GM23338 (cell line): Measurements from ENCODE around the gene CHIA. TPM values are rescaled to one million over a fixed set of nuclear protein-coding genes. Genes with fewer than 3 reads are reported as not detected.

Source experiments
- ATAC-seq: fragments of 200-7000 bp; cut with Tn5 transposase; 3 replicates; pipeline ENCODE4 v1.9.1; 2020
- DNase-seq: peaks from one replicate; pipeline ENCODE4 v3.0.0-alpha.2; 2015; ENCODE audit warnings: low spot score
- H2AFZ ChIP-seq: fragments of 200-600 bp; sonication (generic); 2 replicates; pipeline ENCODE4 v1.8.0; 2016; ENCODE audit warnings: antibody characterized with exemption, mild to moderate bottlenecking, moderate library complexity
- H3F3A ChIP-seq: fragments of 200-600 bp; sonication (generic); replicated peaks from 2 replicates; pipeline ENCODE4 v1.8.0; 2017; ENCODE audit warnings: antibody characterized with exemption, mixed run types, low read depth
- H3K27ac ChIP-seq: fragments of 200-600 bp; sonication (generic); 2 replicates; pipeline ENCODE4 v1.6.1; 2016; ENCODE audit warnings: low read depth
- H3K27me3 ChIP-seq: fragments of 200-600 bp; sonication (generic); 2 replicates; pipeline ENCODE4 v1.8.0; 2016; ENCODE audit warnings: mild to moderate bottlenecking, mixed run types, moderate library complexity; ENCODE audit not compliant: insufficient read depth
- H3K36me3 ChIP-seq: fragments of 200-600 bp; sonication (generic); 2 replicates; pipeline ENCODE4 v1.8.0; 2016; ENCODE audit warnings: mild to moderate bottlenecking; ENCODE audit not compliant: insufficient read depth
- H3K4me1 ChIP-seq: fragments of 200-600 bp; sonication (generic); 2 replicates; pipeline ENCODE4 v1.8.0; 2016; ENCODE audit warnings: mild to moderate bottlenecking, moderate library complexity; ENCODE audit not compliant: insufficient read depth
- H3K4me2 ChIP-seq: fragments of 200-600 bp; sonication (generic); 2 replicates; pipeline ENCODE4 v1.7.1; 2017; ENCODE audit warnings: mixed run types
- H3K4me3 ChIP-seq: fragments of 200-600 bp; sonication (generic); 2 replicates; pipeline ENCODE4 v1.6.1; 2016; ENCODE audit warnings: mixed run types
- H3K79me2 ChIP-seq: fragments of 200-600 bp; sonication (generic); replicated peaks from 2 replicates; pipeline ENCODE4 v1.8.0; 2017; ENCODE audit warnings: mild to moderate bottlenecking; ENCODE audit not compliant: insufficient read depth
- H3K9me2 ChIP-seq: fragments of 200-600 bp; sonication (generic); 2 replicates; pipeline ENCODE4 v1.8.0; 2017; ENCODE audit not compliant: insufficient read depth
- H4K20me1 ChIP-seq: fragments of 200-600 bp; sonication (generic); replicated peaks from 2 replicates; pipeline ENCODE4 v1.8.0; 2017; ENCODE audit warnings: mild to moderate bottlenecking; ENCODE audit not compliant: insufficient read depth
- H3K27ac Mint-ChIP-seq: 2 replicates; pipeline ENCODE4 v1.8.0; 2020; ENCODE audit warnings: inconsistent platforms, mild to moderate bottlenecking, moderate library complexity, mixed read lengths
- H3K27me3 Mint-ChIP-seq: 3 replicates; pipeline ENCODE4 v1.8.0; 2022; ENCODE audit warnings: low read depth, mild to moderate bottlenecking, moderate library complexity, mixed read lengths, inconsistent platforms; ENCODE audit not compliant: insufficient read depth, poor library complexity
- H3K36me3 Mint-ChIP-seq: 3 replicates; pipeline ENCODE4 v1.8.0; 2021; ENCODE audit warnings: low read depth, mild to moderate bottlenecking, inconsistent platforms, moderate library complexity, mixed read lengths
- H3K4me1 Mint-ChIP-seq: 3 replicates; pipeline ENCODE4 v1.8.0; 2020; ENCODE audit warnings: mild to moderate bottlenecking, inconsistent platforms, mixed read lengths
- H3K4me3 Mint-ChIP-seq: 3 replicates; pipeline ENCODE4 v1.8.0; 2021; ENCODE audit warnings: moderate library complexity, mild to moderate bottlenecking, inconsistent platforms, mixed read lengths
- H3K9me3 Mint-ChIP-seq: 3 replicates; pipeline ENCODE4 v1.8.0; 2020; ENCODE audit warnings: moderate library complexity, mild to moderate bottlenecking, inconsistent platforms, mixed read lengths
- CREB1 ChIP-seq: fragments of 250-450 bp; sonication (Bioruptor Pico); IDR thresholded peaks from 2 replicates; pipeline ENCODE4 v1.5.0; 2020; ENCODE audit warnings: low read depth, mild to moderate bottlenecking, moderate library complexity
- CTCF ChIP-seq, 2 experiments: fragments of 200-600 bp in 1 of 2; sonication (generic) in 1 of 2; conservative IDR thresholded peaks; 2 replicates each; pipeline versions ENCODE4 v1.5.1 to v1.6.1; 2016 to 2017; ENCODE audit warnings: antibody characterized with exemption in 2 of 2, low read depth in 2 of 2, mild to moderate bottlenecking in 2 of 2, moderate library complexity in 1 of 2
- ETS1 ChIP-seq: IDR thresholded peaks from 2 replicates; pipeline ENCODE4 v1.6.1; 2016; ENCODE audit warnings: antibody characterized with exemption
- EZH2 ChIP-seq: fragments of 200-600 bp; sonication (generic); IDR thresholded peaks from one replicate; pipeline ENCODE4 v1.8.0; 2017; ENCODE audit warnings: antibody characterized with exemption, mild to moderate bottlenecking, low read depth; ENCODE audit not compliant: unreplicated experiment
- EZH2phosphoT487 ChIP-seq: fragments of 200-600 bp; sonication (generic); IDR thresholded peaks from one replicate; pipeline ENCODE4 v1.8.1; 2018; ENCODE audit warnings: antibody characterized with exemption; ENCODE audit not compliant: unreplicated experiment
- JUNB ChIP-seq: IDR thresholded peaks from one replicate; pipeline ENCODE4 v1.6.1; 2016; ENCODE audit warnings: antibody characterized with exemption; ENCODE audit not compliant: unreplicated experiment
- NANOG ChIP-seq: IDR thresholded peaks from 2 replicates; pipeline ENCODE4 v1.6.1; 2016; ENCODE audit warnings: antibody characterized with exemption, borderline replicate concordance
- POLR2AphosphoS5 ChIP-seq: IDR thresholded peaks from 2 replicates; pipeline ENCODE4 v1.6.1; 2016; ENCODE audit warnings: antibody characterized with exemption, low read depth
- STAT1 ChIP-seq: IDR thresholded peaks from one replicate; pipeline ENCODE4 v1.6.1; 2016; ENCODE audit warnings: antibody characterized with exemption; ENCODE audit not compliant: unreplicated experiment
- ZNF114 ChIP-seq: fragments of 250-450 bp; sonication (Bioruptor Pico); IDR thresholded peaks from 2 replicates; pipeline ENCODE4 v1.5.0; 2020; ENCODE audit warnings: mild to moderate bottlenecking, moderate library complexity
- ZNF331 ChIP-seq: fragments of 250-450 bp; sonication (Bioruptor Pico); IDR thresholded peaks from 2 replicates; pipeline ENCODE4 v1.5.0; 2020; ENCODE audit warnings: low read depth, mild to moderate bottlenecking, moderate library complexity
- polyA plus RNA-seq: library from polyadenylated mRNA; unstranded; fragments of >200 nt; fragmentation: Nextera tagmentation; extraction: Ambion mirVana; gene quantifications from 2 replicates; pipeline ENCODE4 v1.2.1, GENCODE V29; 2016
- total RNA-seq: library from RNA; depleted of rRNA; stranded (reverse); fragments of >200 nt; shearing (Covaris generic); gene quantifications from 2 replicates; pipeline ENCODE4 v1.2.3, GENCODE V29; 2014
- TF ChIP-seq, protein P1 (sequence below): fragments of 250-450 bp; sonication (Bioruptor Pico); IDR thresholded peaks from 2 replicates; pipeline ENCODE4 v1.5.0; 2020; ENCODE audit warnings: mild to moderate bottlenecking, moderate library complexity
- TF ChIP-seq, protein P2 (sequence below): IDR thresholded peaks from one replicate; pipeline ENCODE4 v1.6.1; 2018; ENCODE audit warnings: antibody characterized with exemption; ENCODE audit not compliant: unreplicated experiment

CHIA gene
- total and polyA plus RNA-seq, 2 experiments from 2014 or later = not detected

DNA sequence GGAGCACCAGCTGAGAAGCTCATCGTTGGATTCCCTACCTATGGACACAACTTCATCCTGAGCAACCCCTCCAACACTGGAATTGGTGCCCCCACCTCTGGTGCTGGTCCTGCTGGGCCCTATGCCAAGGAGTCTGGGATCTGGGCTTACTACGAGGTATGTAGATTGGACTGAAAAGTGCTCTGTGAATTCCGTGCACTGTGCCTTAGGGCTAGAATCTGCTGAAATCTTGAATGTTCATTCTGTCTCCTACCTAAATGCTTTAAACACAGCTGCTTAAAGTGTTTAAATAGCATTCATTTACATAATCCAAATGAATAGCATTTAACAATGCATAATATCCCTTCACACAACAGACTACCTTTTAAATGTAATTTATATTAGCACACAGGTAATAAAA is 27.9 kb downstream of the CHIA start:
- Histone ChIP-seq H2AFZ (no peak overlapping the region), H4K20me1 (no peaks in the 10 kb centered on the region), H3K4me1 (no peaks in the 10 kb centered on the region), H3K36me3 (no peaks in the 10 kb centered on the region), H3K9me2 (peaks cover 14% of the 10 kb centered on the region; the same call in 1 of the 2 replicates), H3K4me3 (no peak overlapping the region), H3F3A (no peaks in the 10 kb centered on the region), H3K4me2 (no peak overlapping the region), H3K27me3 (no peaks in the 10 kb centered on the region), H3K79me2 (no peaks in the 10 kb centered on the region), H3K27ac (no peak overlapping the region)
- no peak overlapping the region for H3K4me3 Mint-ChIP-seq
- H3K4me1 Mint-ChIP-seq = peaks cover 2% of the 10 kb centered on the region; the same call in 1 of the 3 replicates
- no peaks in the 10 kb centered on the region for H3K36me3 Mint-ChIP-seq
- H3K27ac Mint-ChIP-seq = no peak overlapping the region
- no peak for DNase-seq
- ATAC-seq = no peak
- H3K9me3 Mint-ChIP-seq = no peaks in the 10 kb centered on the region
- TF ChIP-seq JUNB (no peak), STAT1 (no peak), CTCF (conservative IDR thresholded peaks at IDR 0.05; ENCODE audit: low read depth in 2 of 2) (no peak), CREB1 (CRISPR knock-in tag) (no peak), ZNF114 (no peak), ETS1 (no peak), EZH2phosphoT487 (no peak), EZH2 (no peak), ZNF331 (no peak), NANOG (no peak), POLR2AphosphoS5 (no peak)
- TF ChIP-seq, protein P1, sequence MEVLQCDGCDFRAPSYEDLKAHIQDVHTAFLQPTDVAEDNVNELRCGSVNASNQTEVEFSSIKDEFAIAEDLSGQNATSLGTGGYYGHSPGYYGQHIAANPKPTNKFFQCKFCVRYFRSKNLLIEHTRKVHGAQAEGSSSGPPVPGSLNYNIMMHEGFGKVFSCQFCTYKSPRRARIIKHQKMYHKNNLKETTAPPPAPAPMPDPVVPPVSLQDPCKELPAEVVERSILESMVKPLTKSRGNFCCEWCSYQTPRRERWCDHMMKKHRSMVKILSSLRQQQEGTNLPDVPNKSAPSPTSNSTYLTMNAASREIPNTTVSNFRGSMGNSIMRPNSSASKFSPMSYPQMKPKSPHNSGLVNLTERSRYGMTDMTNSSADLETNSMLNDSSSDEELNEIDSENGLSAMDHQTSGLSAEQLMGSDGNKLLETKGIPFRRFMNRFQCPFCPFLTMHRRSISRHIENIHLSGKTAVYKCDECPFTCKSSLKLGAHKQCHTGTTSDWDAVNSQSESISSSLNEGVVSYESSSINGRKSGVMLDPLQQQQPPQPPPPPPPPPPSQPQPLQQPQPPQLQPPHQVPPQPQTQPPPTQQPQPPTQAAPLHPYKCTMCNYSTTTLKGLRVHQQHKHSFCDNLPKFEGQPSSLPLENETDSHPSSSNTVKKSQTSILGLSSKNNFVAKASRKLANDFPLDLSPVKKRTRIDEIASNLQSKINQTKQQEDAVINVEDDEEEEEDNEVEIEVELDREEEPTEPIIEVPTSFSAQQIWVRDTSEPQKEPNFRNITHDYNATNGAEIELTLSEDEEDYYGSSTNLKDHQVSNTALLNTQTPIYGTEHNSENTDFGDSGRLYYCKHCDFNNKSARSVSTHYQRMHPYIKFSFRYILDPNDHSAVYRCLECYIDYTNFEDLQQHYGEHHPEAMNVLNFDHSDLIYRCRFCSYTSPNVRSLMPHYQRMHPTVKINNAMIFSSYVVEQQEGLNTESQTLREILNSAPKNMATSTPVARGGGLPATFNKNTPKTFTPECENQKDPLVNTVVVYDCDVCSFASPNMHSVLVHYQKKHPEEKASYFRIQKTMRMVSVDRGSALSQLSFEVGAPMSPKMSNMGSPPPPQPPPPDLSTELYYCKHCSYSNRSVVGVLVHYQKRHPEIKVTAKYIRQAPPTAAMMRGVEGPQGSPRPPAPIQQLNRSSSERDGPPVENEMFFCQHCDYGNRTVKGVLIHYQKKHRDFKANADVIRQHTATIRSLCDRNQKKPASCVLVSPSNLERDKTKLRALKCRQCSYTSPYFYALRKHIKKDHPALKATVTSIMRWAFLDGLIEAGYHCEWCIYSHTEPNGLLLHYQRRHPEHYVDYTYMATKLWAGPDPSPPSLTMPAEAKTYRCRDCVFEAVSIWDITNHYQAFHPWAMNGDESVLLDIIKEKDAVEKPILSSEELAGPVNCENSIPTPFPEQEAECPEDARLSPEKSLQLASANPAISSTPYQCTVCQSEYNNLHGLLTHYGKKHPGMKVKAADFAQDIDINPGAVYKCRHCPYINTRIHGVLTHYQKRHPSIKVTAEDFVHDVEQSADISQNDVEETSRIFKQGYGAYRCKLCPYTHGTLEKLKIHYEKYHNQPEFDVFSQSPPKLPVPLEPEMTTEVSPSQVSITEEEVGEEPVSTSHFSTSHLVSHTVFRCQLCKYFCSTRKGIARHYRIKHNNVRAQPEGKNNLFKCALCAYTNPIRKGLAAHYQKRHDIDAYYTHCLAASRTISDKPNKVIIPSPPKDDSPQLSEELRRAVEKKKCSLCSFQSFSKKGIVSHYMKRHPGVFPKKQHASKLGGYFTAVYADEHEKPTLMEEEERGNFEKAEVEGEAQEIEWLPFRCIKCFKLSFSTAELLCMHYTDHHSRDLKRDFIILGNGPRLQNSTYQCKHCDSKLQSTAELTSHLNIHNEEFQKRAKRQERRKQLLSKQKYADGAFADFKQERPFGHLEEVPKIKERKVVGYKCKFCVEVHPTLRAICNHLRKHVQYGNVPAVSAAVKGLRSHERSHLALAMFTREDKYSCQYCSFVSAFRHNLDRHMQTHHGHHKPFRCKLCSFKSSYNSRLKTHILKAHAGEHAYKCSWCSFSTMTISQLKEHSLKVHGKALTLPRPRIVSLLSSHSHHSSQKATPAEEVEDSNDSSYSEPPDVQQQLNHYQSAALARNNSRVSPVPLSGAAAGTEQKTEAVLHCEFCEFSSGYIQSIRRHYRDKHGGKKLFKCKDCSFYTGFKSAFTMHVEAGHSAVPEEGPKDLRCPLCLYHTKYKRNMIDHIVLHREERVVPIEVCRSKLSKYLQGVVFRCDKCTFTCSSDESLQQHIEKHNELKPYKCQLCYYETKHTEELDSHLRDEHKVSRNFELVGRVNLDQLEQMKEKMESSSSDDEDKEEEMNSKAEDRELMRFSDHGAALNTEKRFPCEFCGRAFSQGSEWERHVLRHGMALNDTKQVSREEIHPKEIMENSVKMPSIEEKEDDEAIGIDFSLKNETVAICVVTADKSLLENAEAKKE (CRISPR knock-in tag) = no peak
- TF ChIP-seq, protein P2, sequence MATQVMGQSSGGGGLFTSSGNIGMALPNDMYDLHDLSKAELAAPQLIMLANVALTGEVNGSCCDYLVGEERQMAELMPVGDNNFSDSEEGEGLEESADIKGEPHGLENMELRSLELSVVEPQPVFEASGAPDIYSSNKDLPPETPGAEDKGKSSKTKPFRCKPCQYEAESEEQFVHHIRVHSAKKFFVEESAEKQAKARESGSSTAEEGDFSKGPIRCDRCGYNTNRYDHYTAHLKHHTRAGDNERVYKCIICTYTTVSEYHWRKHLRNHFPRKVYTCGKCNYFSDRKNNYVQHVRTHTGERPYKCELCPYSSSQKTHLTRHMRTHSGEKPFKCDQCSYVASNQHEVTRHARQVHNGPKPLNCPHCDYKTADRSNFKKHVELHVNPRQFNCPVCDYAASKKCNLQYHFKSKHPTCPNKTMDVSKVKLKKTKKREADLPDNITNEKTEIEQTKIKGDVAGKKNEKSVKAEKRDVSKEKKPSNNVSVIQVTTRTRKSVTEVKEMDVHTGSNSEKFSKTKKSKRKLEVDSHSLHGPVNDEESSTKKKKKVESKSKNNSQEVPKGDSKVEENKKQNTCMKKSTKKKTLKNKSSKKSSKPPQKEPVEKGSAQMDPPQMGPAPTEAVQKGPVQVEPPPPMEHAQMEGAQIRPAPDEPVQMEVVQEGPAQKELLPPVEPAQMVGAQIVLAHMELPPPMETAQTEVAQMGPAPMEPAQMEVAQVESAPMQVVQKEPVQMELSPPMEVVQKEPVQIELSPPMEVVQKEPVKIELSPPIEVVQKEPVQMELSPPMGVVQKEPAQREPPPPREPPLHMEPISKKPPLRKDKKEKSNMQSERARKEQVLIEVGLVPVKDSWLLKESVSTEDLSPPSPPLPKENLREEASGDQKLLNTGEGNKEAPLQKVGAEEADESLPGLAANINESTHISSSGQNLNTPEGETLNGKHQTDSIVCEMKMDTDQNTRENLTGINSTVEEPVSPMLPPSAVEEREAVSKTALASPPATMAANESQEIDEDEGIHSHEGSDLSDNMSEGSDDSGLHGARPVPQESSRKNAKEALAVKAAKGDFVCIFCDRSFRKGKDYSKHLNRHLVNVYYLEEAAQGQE = no peak
- H3K27me3 Mint-ChIP-seq = no peaks in the 10 kb centered on the region
